PC-9 (cell line): ENCODE data around the gene SYTL1. TPM values are rescaled to one million over a fixed set of nuclear protein-coding genes. Genes with fewer than 3 reads are reported as not detected.

Experiments used
- BruUV-seq: library from RNA; stranded (reverse); fragments of 400-500 nt; replicated peaks from 2 replicates; lab custom pipeline; 2021; lab: Mats Ljungman, UMichigan
- CTCF ChIA-PET: fragments of 300-600 bp; sonication (Branson Sonifier 250); formaldehyde crosslinking; loops from one replicate; lab custom pipeline; 2022; ENCODE audit warnings: antibody characterized with exemption; lab: Charles Lee
- POLR2A ChIA-PET: fragments of 300-600 bp; sonication (Branson Sonifier 250); formaldehyde crosslinking; loops from one replicate; lab custom pipeline; 2022; ENCODE audit warnings: antibody characterized with exemption; ENCODE audit not compliant: unreplicated experiment; lab: Charles Lee
- DNase-seq, 2 experiments: peaks; one replicate each; pipeline versions ENCODE4 v3.0.0 to v3.0.0-alpha.2; 2015 to 2022; ENCODE audit warnings: mixed read lengths in 1 of 2
- H2AFZ ChIP-seq: fragments of 200-600 bp; sonication (generic); 2 replicates; pipeline ENCODE4 v1.8.1; 2017; ENCODE audit warnings: antibody characterized with exemption
- H3F3A ChIP-seq: fragments of 200-600 bp; sonication (generic); 2 replicates; pipeline ENCODE4 v1.8.1; 2017; ENCODE audit warnings: antibody characterized with exemption, mild to moderate bottlenecking, low read depth; ENCODE audit not compliant: insufficient read depth
- H3K27ac ChIP-seq: fragments of 200-600 bp; sonication (generic); 2 replicates; pipeline ENCODE4 v1.6.1; 2016; ENCODE audit warnings: mixed run types
- H3K27me3 ChIP-seq: fragments of 200-600 bp; sonication (generic); 2 replicates; pipeline ENCODE4 v1.6.1; 2016; ENCODE audit warnings: low read depth, mixed run types; ENCODE audit not compliant: insufficient read depth
- H3K36me3 ChIP-seq: fragments of 200-600 bp; sonication (generic); 2 replicates; pipeline ENCODE4 v1.6.1; 2016; ENCODE audit warnings: low read depth, mixed run types
- H3K4me1 ChIP-seq: fragments of 200-600 bp; sonication (generic); replicated peaks from 2 replicates; pipeline ENCODE4 v1.6.1; 2016; ENCODE audit warnings: mixed run types; ENCODE audit not compliant: insufficient read depth
- H3K4me2 ChIP-seq: fragments of 200-600 bp; sonication (generic); 2 replicates; pipeline ENCODE4 v1.6.1; 2017; ENCODE audit warnings: mixed run types
- H3K4me3 ChIP-seq: fragments of 200-600 bp; sonication (generic); 2 replicates; pipeline ENCODE4 v1.6.1; 2016; ENCODE audit warnings: mixed run types
- H3K79me2 ChIP-seq: fragments of 200-600 bp; sonication (generic); 2 replicates; pipeline ENCODE4 v1.6.1; 2017; ENCODE audit warnings: low read depth, mixed run types
- H3K9me2 ChIP-seq: fragments of 200-600 bp; sonication (generic); 2 replicates; pipeline ENCODE4 v1.8.1; 2017; ENCODE audit warnings: mild to moderate bottlenecking; ENCODE audit not compliant: insufficient read depth
- H3K9me3 ChIP-seq: fragments of 200-600 bp; sonication (generic); 2 replicates; pipeline ENCODE4 v1.8.1; 2016; ENCODE audit warnings: low read depth; ENCODE audit not compliant: insufficient read depth
- H4K20me1 ChIP-seq: fragments of 200-600 bp; sonication (generic); 2 replicates; pipeline ENCODE4 v1.8.1; 2017; ENCODE audit not compliant: insufficient read depth
- CTCF ChIP-seq: fragments of 200-600 bp; sonication (generic); conservative IDR thresholded peaks from 2 replicates; pipeline ENCODE4 v1.6.1; 2017; ENCODE audit warnings: mixed run types, antibody characterized with exemption, mild to moderate bottlenecking, moderate library complexity
- EZH2 ChIP-seq: fragments of 200-600 bp; sonication (generic); IDR thresholded peaks from 2 replicates; pipeline ENCODE4 v1.8.0; 2017; ENCODE audit warnings: antibody characterized with exemption, low read depth
- intact Hi-C: fragments of 100-400 bp; cut with micrococcal nuclease; formaldehyde crosslinking; loops from one replicate; pipeline ENCODE4 v1.10.0; 2022; ENCODE audit not compliant: unreplicated experiment
- total RNA-seq: library from RNA; stranded (reverse); gene quantifications from 2 replicates; pipeline ENCODE4 v1.2.3, GENCODE V29; 2021

The SYTL1 gene
- total RNA-seq, 1 experiment from 2014 or later = 43.7 TPM

- Histone ChIP-seq H3K36me3 (no peaks in the 10 kb centered on the region), H3F3A (no peaks in the 10 kb centered on the region), H3K27ac (no peak overlapping the region), H3K79me2 (no peaks in the 10 kb centered on the region), H3K4me2 (no peak overlapping the region), H3K4me3 (no peak overlapping the region), H3K27me3 (no peaks in the 10 kb centered on the region), H3K9me3 (no peaks in the 10 kb centered on the region), H2AFZ (no peak overlapping the region), H4K20me1 (no peaks in the 10 kb centered on the region), H3K9me2 (no peaks in the 10 kb centered on the region), H3K4me1 (no peaks in the 10 kb centered on the region)
- ChIA-PET CTCF (interaction anchor here (0.6 to 1.5 kb wide), 8 partner anchors 10 to 1579 kb away, joined by 3 to 10 read pairs (median 4); no protein-coding TSS in a partner anchor), POLR2A (no interaction called here)
- intact Hi-C loops = no loop called here
- BruUV-seq = no TSS peak
- TF ChIP-seq CTCF (peak; percentile 72), EZH2 (no peak)
- DNase-seq = peak in 1 of 2 experiments; percentile 43
These were observed 45.0 kb upstream of the SYTL1 start for GRCh38 chr1:27296773-27297291.

- DNase-seq = no peak
- Histone ChIP-seq H3K36me3 (no peaks in the 10 kb centered on the region), H3K4me2 (no peak overlapping the region), H3K27me3 (no peaks in the 10 kb centered on the region), H4K20me1 (no peaks in the 10 kb centered on the region), H2AFZ (no peak overlapping the region), H3K4me1 (no peaks in the 10 kb centered on the region), H3K9me2 (no peaks in the 10 kb centered on the region), H3F3A (no peaks in the 10 kb centered on the region), H3K9me3 (no peaks in the 10 kb centered on the region), H3K4me3 (no peak overlapping the region), H3K27ac (no peak overlapping the region), H3K79me2 (no peaks in the 10 kb centered on the region)
- POLR2A ChIA-PET = no interaction called here
- CTCF ChIA-PET = interaction anchor here (0.6 to 1.2 kb wide), 5 partner anchors 10 to 365 kb away, joined by 3 to 9 read pairs (median 3); no protein-coding TSS in a partner anchor
- BruUV-seq = no TSS peak
- no peak for TF ChIP-seq CTCF
- no peak for TF ChIP-seq EZH2
- intact Hi-C loops = no loop called here
These were observed 43.9 kb upstream of the SYTL1 start for GRCh38 chr1:27297903-27298302.

- Histone ChIP-seq H3K9me2 (no peaks in the 10 kb centered on the region), H3K9me3 (no peaks in the 10 kb centered on the region), H3K27ac (no peak overlapping the region), H3K79me2 (no peaks in the 10 kb centered on the region), H3K36me3 (no peaks in the 10 kb centered on the region), H3K4me2 (no peak overlapping the region), H4K20me1 (no peaks in the 10 kb centered on the region), H2AFZ (no peak overlapping the region), H3F3A (no peaks in the 10 kb centered on the region), H3K27me3 (no peaks in the 10 kb centered on the region), H3K4me1 (no peaks in the 10 kb centered on the region), H3K4me3 (no peak overlapping the region)
- DNase-seq = no peak
- ChIA-PET CTCF (interaction anchor here (0.5 to 0.6 kb wide), 4 partner anchors 32 to 229 kb away, joined by 3 to 9 read pairs (median 4); no protein-coding TSS in a partner anchor), POLR2A (no interaction called here)
- TF ChIP-seq EZH2 = no peak
- no peak for TF ChIP-seq CTCF
- no TSS peak for BruUV-seq
- intact Hi-C loops = no loop called here
These were observed 43.0 kb upstream of the SYTL1 start for GRCh38 chr1:27298632-27299384.
